Fibroblast of skin of right quadriceps (primary cell): ENCODE data around the gene KDM8.
A peak's percentile ranks its signal among the peaks of the same experiment; 100 is the strongest.

Experiments
- DNase-seq: peaks from one replicate; pipeline ENCODE4 v3.0.0-alpha.2; 2013

KDM8 gene

GRCh38 chr16:27203507-27204311 is at the start of gene KDM8:
KDM8 (plus strand) TSS chr16:27203526; CDS start chr16:27210124, 6,598 bp downstream.
- peak; percentile 99 for DNase-seq

- DNase-seq, result peak; percentile 29
Measured at GRCh38 chr16:27154705-27155521, 48.4 kb upstream of the KDM8 start.

DNA sequence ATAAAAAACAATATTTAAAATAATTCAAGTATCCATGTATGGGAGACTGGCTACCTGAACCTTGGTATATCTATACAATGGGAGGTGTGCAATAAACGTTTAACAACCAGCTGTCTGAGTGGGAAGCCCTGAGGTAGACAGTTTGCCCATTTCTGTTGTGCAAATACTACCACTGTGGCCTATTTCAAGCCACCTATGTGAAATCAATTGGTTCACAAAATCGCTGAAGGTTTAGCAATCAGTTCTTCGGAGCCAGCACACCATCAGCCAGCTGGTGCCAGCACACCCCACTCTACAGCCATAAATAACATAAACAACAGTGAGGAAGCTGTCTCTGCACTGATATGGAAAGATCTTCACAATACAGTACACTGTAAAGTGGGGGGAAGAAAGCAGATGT is 46.7 kb upstream of the KDM8 start:
- DNase-seq, result no peak

- DNase-seq, result no peak
Measured at GRCh38 chr16:27161398-27161797, 41.9 kb upstream of the KDM8 start.

DNA sequence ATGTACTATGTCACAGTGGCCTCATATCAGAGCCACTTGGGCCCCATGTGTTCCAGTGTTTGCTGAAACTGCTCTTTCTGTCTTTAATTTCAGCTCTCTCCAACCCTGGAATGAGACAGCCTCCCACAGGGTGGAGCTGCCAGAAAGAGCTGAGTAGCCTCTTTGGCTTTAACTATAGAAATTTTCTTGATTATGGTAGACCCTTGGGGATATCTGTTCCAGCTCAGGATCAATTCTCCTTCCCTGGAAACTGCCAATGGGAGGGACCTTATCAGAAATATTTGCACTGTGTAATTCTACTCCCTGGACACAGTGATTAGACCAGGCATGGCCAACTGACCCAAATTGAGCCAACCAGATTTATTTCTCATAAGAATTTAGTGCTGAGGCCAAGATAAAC is 39.0 kb upstream of the KDM8 start:
- DNase-seq, result no peak

DNA sequence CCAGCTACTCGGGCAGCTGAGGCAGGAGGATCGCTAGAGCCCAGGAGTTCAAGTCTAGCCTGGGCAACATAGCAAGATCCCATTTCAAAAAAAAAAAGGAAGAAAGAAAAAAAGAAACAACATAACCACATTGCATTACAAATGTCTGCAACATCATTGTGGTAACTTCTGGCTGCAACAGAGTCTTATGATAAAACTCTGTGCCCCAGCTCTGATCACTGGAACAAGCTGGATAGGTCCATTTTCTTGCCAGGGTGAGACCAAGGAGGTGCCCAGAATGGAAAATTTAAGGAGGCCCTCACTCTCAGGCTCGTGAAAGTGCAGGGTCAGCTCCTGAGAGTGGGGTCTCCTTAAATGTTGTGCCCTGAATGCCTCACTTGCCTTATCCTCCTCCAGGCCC is 37.8 kb upstream of the KDM8 start:
- DNase-seq, result no peak

GRCh38 chr16:27168790-27169189 is 34.5 kb upstream of the KDM8 start:
- no peak for DNase-seq

DNA sequence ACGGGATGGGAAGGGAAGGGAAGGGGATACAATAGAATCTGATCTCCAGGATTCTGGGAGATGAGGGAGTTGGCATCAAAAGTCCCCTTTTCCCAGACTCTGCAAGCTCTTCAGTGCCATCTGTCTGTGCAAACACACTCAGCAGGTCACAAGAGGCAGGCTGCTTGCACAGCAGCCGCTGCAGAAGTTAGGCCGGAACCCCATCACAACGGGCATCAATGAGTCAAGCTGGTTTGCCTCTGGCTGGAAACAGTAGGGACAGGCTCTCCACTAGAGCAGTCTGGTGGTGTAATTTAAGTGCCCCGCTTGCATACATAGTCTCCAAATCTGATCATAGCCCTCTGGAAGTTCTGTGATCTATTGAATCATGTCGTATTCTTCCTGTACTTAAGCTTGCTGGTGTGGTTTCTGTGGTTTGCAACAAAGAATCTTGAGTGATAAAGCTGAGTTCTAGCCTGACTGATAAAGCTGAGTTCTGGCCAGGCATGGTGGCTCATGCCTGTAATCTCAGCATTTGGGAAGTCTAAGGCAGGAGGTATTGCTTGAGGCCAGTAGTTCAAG is 33.7 kb upstream of the KDM8 start:
- DNase-seq, result peak; percentile 76

DNA sequence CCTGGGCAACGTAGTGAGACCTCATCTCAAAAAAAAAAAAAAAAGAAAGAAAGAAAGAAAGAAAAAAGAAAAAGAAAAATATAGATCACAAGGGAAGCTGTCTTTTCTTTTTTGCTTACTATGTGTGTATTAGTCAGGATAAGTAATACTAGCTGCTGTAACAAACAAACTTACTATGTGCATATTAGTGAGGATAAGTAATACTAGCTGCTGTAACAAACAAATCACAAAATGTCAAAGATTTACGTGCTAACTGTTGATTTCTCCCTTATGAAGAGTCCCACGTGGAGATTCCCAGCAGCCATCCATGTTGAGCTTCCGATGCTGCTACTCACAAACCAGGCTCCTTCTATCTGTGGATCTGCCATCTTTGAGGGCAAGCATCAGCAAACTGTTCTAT is 31.7 kb upstream of the KDM8 start:
- no peak for DNase-seq

- DNase-seq, result no peak
Measured at GRCh38 chr16:27174007-27174406, 29.3 kb upstream of the KDM8 start.

DNA sequence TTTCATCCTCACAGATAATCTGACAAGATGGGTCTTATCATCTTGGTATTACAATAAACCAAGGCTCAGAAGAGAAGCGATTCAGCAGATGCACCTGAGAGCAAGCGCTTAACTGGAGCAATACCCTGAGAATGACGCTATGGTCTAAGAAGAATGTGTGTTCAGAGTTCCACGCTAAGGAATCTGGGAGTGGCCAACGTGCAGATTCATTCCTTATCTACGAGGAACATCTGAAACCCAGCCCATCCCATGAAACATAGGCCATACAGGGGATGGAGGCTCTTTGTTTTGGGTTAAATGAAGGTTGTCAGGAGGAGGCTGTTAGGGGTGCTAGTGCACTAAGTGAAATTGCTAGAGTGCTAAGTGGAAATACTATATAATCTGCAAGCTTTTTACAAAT is 28.5 kb upstream of the KDM8 start:
- peak; percentile 45 for DNase-seq

GRCh38 chr16:27175888-27176287 is 27.4 kb upstream of the KDM8 start:
- no peak for DNase-seq

DNA sequence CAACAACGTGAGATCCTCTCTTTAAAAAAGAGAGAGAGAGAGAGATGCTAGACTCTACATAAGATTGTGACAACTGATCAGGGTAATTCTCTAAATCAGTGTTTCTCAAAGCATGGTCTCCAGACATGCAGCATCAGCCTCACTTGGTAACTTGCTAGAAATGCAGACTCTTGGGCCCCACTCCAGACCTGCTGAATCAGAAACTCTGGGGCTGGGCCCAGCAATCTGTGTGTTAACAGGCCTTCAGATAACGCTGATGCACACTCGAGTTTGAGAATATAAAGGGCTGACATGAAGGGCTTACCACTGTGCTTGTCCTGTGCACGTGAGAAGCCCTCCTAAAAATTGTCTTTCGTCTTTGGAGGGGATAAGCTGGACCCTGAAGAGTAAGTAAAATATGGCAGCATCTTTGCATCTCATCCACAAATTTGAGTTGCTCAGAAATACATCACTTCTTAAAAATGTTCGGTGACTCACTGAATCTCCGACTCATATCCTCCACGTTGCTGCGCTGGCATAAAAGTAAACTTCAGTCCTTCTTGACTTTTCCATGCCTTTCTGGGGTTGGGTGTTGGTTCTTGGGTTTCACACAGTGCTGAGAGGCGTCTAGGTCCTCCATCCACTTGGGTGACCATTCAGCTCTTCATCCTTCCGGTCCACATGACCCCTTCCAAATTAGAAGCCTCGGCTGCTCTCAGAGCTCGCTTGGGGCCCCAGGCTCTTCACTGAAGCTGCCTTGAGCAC is 26.1 kb upstream of the KDM8 start:
- DNase-seq, result peak; percentile 83

GRCh38 chr16:27179500-27180072 is 23.7 kb upstream of the KDM8 start:
- DNase-seq, result peak; percentile 49

- no peak for DNase-seq
Measured at GRCh38 chr16:27181019-27181790, 22.1 kb upstream of the KDM8 start.

- no peak for DNase-seq
Measured at GRCh38 chr16:27182906-27183405, 20.4 kb upstream of the KDM8 start.

- DNase-seq, result no peak
Measured at GRCh38 chr16:27185776-27186130, 17.6 kb upstream of the KDM8 start.

DNA sequence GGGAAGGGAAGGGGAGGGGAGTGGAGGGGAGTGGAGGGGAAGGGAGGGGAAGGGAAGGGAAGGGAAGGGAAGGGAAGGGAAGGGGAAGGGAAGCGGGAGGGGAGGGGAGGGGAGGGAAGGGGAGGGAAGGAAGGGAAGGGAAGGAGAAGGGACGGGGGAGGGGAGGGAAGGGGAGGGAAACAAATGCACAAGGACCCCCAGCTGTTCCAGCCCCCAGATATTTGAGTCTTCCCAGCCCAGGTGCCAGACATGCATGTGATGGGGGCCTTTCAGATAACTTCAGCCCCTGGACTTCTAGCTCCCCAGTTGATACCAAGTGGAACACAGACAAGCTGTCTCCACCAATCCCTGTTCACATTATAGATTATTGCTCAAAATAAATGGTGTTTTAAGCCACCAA is 14.7 kb upstream of the KDM8 start:
- DNase-seq, result no peak

DNA sequence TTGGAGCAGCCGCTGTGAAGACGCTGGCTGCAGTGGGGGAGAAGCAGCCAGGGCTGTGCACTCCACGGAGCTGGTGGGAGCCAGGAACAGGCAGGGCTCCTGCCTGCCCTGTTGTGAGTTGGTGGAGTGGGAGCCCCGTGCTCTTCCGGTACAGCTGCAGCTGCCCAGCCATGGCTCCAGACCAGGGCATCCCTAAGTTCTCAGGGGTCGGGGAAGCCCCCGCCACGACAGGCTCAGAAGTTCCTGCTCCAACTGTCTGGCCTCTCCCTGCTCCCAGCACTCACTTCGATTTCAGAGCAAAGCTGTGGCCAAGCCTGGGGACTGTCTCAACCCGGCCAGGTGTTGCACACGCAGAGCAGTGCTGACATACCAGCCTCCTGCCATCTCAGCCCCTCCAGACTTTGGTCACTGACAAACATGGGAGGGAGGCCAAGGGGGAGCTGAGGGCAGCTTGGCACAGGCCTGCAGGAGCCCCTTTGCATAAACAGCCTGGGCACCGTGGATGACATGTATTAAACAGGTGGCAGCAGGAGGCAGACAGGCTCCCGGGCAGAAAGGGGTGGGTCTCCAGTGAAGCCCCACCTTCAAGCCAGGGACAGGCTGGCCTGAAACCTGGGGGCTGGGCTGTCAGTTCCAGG is 13.9 kb upstream of the KDM8 start:
- no peak for DNase-seq

- no peak for DNase-seq
Measured at GRCh38 chr16:27190316-27190871, 12.9 kb upstream of the KDM8 start.

- DNase-seq, result no peak
Measured at GRCh38 chr16:27191352-27191924, 11.9 kb upstream of the KDM8 start.
